Stimulated activated CD8-positive, alpha-beta memory T cell treated with anti-CD3 and anti-CD28 coated beads, Interleukin-4, amount 100 ng/mL, for 1 hour (primary cell): ENCODE measurements around the gene FEZF1.

Experiments used
- DNase-seq, 2 donors: peaks; one replicate each; pipeline ENCODE4 v3.0.0-alpha.2; 2020; ENCODE audit warnings: low read depth in 2 of 2, low spot score in 1 of 2

FEZF1 gene

GRCh38 chr7:122269241-122269640 lies 35.3 kb downstream of the FEZF1 start:
- DNase-seq = no peak

- DNase-seq = no peak
Observed at GRCh38 chr7:122268101-122268500, 36.4 kb downstream of the FEZF1 start.

GRCh38 chr7:122262246-122262645 lies 42.3 kb downstream of the FEZF1 start:
- DNase-seq = no peak

- DNase-seq = no peak
Observed at GRCh38 chr7:122261442-122261841, 43.1 kb downstream of the FEZF1 start.

- no peak for DNase-seq
Observed at GRCh38 chr7:122261016-122261415, 43.5 kb downstream of the FEZF1 start.

- DNase-seq = no peak
Observed at GRCh38 chr7:122260336-122260735, 44.2 kb downstream of the FEZF1 start.

GRCh38 chr7:122258971-122259370 lies 45.6 kb downstream of the FEZF1 start:
- DNase-seq = no peak

GRCh38 chr7:122257056-122257455 lies 47.5 kb downstream of the FEZF1 start:
- DNase-seq = no peak

- no peak for DNase-seq
Observed at GRCh38 chr7:122256046-122256445, 48.5 kb downstream of the FEZF1 start.

- DNase-seq = no peak
Observed at GRCh38 chr7:122255454-122255853, 49.1 kb downstream of the FEZF1 start.
